Activated CD4-positive, alpha-beta T cell treated with anti-CD3 and anti-CD28 coated beads for 1 hour (primary cell): ENCODE results near the gene UGT2B10.

Source experiments
- DNase-seq: peaks from one replicate; pipeline ENCODE4 v3.0.0-alpha.2; 2020

Gene UGT2B10

GRCh38 chr4:68871809-68872642, 56.2 kb downstream of the UGT2B10 start:
- DNase-seq = no peak

- no peak for DNase-seq
Observed at GRCh38 chr4:68872643-68873502, 57.1 kb downstream of the UGT2B10 start.

- DNase-seq = no peak
Observed at GRCh38 chr4:68874507-68874906, 58.7 kb downstream of the UGT2B10 start.

GRCh38 chr4:68877555-68877954, 61.8 kb downstream of the UGT2B10 start:
- DNase-seq = no peak

- no peak for DNase-seq
Observed at GRCh38 chr4:68878048-68878447, 62.3 kb downstream of the UGT2B10 start.
